Left lobe of liver (tissue), 2 donors: ENCODE measurements around the gene TDP1. TPM values are rescaled to one million over a fixed set of nuclear protein-coding genes. Genes with fewer than 3 reads are reported as not detected.
A peak's percentile ranks its signal among the peaks of the same experiment; 100 is the strongest.

Source experiments
- ATAC-seq: fragments of 200-7000 bp; cut with Tn5 transposase; one replicate; pipeline ENCODE4 v1.9.1; 2020; ENCODE audit warnings: mild to moderate bottlenecking, moderate library complexity
- DNase-seq: peaks from one replicate; pipeline ENCODE4 v3.0.0-alpha.2; 2020; ENCODE audit warnings: low spot score
- total RNA-seq: library from RNA; stranded (reverse); gene quantifications from one replicate; pipeline ENCODE4 v1.2.1, GENCODE V29; 2021
- donor health status: DM: no; HTN: no; CAD: no; lungs with moderate emphysema.
- donor health status: DM: no; HTN: yes; CAD: no.

TDP1 gene
- total RNA-seq, 1 donor from 2014 or later: 4.6 TPM

- ATAC-seq: no peak
- DNase-seq: no peak
Observed at GRCh38 chr14:90039253-90040010, 83.7 kb downstream of the TDP1 start.

- no peak for ATAC-seq
- DNase-seq: no peak
Observed at GRCh38 chr14:90040411-90040810, 84.7 kb downstream of the TDP1 start.

- no peak for DNase-seq
- ATAC-seq: no peak
Observed at GRCh38 chr14:90042496-90043252, 86.9 kb downstream of the TDP1 start.

- DNase-seq (no peak), ATAC-seq (no peak)
Observed at GRCh38 chr14:90045616-90046015, 89.9 kb downstream of the TDP1 start.

DNA sequence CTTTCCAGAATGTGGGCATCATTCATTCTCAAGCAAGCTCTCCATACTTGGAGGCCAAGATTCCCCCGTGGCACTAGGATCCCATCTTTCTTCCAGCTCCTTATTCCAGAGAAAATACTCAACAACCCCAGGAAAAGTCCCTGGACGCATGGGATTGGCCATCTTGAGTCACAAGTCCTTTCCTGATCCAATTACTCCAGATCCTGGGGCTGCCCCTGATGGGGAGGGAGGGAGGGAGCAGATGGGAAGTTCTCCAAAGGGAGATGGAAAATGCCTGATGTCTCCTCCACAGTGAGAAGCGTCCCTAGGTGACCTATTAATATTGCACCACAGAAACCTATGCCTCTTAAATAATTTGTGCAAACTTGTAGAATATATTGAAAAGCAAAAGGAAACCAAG is 93.7 kb downstream of the TDP1 start:
- no peak for ATAC-seq

DNA sequence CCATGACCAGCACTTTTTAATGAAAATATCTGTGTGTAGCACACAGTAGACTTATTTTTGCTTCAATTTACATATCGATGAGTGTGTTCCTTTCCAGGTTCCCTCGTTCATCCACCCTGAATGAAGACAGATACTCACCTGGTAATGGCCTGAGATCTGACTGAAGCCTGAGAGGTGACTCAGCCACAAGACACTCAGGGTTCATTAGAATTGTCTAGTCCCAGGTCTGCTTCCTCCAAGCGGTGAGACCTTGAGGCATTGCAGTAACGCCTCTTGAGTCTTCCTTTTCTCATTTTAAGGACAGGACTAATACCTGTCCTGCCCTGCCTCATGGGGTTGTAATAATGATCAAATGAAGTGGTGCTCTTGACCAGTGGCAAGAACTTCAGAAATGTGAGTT is 94.5 kb downstream of the TDP1 start:
- ATAC-seq: no peak
- DNase-seq: no peak

More for the DNA sequence above, 93.7 kb downstream of the TDP1 start:
- DNase-seq: no peak

GRCh38 chr14:90053044-90053443 is 97.3 kb downstream of the TDP1 start:
- ATAC-seq (no peak), DNase-seq (no peak)

- DNase-seq: no peak
- no peak for ATAC-seq
Observed at GRCh38 chr14:90054803-90055202, 99.1 kb downstream of the TDP1 start.

- ATAC-seq (no peak), DNase-seq (no peak)
Observed at GRCh38 chr14:90056826-90057225, 101.1 kb downstream of the TDP1 start.

GRCh38 chr14:90058876-90059458 is 103.2 kb downstream of the TDP1 start:
- DNase-seq: no peak
- ATAC-seq: no peak

- peak; percentile 81 for ATAC-seq
- DNase-seq: peak; percentile 55
Observed at GRCh38 chr14:90060312-90060964, 104.7 kb downstream of the TDP1 start.

GRCh38 chr14:90060965-90061684 is 105.4 kb downstream of the TDP1 start:
- DNase-seq (no peak), ATAC-seq (no peak)

DNA sequence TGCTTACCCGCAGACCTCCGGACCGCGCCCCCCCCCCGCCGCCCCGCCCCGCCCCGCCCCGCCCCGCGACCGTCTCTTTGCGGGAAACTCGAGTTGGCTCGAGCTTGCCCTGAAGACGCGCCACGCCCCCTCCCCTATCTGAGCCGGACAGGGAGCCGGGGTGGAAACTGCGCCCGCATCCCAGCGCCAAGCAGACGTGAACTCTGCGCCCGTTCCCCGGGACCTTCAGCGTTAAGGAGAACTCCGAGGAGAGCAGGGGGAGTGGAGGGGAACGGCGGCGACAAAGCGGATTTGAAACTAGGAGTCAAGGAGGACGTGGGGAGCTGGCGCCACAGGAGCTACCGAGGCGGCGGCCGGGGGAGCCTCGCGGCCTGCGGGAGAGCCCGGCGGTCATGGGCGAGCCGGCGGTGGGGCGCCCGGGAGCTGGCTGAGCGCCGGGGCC is 106.0 kb downstream of the TDP1 start, which contains the start of gene KCNK13:
Gene KCNK13, plus strand, starts transcription at position 310 of the 442 bp plus-strand sequence. CDS start 212 bp downstream, outside the sequence.
- peak; percentile 8 for ATAC-seq
- DNase-seq: no peak

GRCh38 chr14:90062127-90062794 is 106.5 kb downstream of the TDP1 start:
- DNase-seq: no peak
- peak; percentile 68 for ATAC-seq

DNA sequence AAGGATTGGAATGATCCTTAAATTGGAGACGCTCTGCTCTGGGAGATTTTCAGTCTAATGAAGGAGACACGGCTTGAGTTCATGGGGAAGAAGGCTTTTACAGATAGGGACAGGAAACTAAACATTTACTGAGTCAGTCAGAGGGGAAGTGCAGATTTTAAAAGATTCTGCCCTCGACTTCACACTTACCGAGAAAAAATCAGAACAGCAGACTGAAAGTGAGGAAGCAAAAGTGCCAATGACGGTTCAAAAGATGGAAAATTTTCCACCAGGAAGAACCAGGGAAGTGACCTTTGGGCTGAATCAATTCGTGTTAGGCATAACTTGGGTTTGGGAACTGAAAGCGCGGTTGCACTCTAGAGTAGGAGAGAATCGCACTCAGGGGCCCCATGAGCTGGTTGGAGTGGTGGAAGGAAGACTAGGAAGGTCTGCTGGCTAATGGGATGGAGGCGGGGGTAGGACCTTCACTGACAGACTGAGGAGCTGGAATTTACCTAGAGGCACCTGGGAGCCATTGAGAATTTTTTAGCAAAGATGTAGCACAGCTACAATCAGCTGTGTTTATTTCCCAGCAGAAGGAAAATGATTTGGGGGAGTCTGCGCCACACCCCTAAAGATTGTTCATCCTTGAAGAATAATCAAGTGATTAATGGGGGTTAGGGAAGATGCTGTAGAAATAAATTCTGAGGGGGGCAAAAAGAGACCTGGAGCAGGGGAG is 107.3 kb downstream of the TDP1 start:
- DNase-seq (no peak), ATAC-seq (peak; percentile 25)

GRCh38 chr14:90072350-90072749 is 116.6 kb downstream of the TDP1 start:
- DNase-seq (no peak), ATAC-seq (no peak)

DNA sequence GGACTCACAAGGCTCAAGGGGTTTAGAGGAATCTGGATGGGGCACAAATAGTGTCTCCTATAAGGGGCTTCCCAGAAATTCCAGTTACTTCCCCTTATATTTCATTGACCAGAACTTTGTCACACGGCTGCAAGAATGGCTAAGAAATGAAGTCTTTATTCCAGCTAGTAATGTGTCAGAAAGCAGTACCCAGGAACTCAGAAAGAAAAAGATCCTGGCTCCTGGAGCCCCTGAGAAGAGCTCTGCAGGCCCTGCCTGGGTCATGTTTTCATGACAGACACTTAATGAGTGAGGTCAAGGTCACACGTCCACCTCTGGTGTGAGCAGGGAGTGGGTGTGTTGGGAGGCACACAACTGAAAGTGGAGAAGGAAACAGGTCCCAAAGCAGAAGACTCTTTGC is 123.8 kb downstream of the TDP1 start:
- ATAC-seq (no peak), DNase-seq (no peak)

DNA sequence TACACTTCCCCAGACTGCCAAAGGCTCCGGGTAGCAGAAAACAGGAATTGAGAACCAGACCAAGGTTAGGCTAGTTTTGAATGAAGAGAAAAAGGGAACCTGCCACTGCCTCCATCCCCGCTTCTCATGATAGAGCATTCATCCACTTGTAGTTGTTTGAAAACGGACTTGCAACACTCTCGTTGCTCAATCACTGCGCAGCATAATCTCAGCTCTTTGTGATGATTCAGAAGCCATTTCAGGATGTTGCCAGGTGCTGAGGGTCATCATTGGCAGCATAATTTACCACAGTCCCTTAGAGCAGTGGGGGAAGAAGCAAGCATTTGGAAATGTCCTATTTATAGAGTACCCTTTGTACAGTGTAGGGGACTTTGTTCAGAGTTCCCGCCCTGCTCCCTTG is 131.7 kb downstream of the TDP1 start:
- peak; percentile 86 for ATAC-seq
- DNase-seq: peak; percentile 56

GRCh38 chr14:90088176-90088575 is 132.4 kb downstream of the TDP1 start:
- ATAC-seq: no peak
- DNase-seq: no peak
